Measurements from ENCODE around the gene CHURC1.

CHURC1 gene

GRCh38 chr14:64943556-64943955, 29.3 kb downstream of the CHURC1 start:
- no peak for TF ChIP-seq CTCF (conservative IDR thresholded peaks at IDR 0.05; ENCODE audit: low read depth, low read length)
- H3K4me3 ChIP-seq (ENCODE audit: low read length), result no peak overlapping the region
- DNase-seq (ENCODE audit: low read depth), result no peak

- no peak for DNase-seq (ENCODE audit: low read depth)
- H3K4me3 ChIP-seq (ENCODE audit: low read length), result no peak overlapping the region
Measured at GRCh38 chr14:64944041-64944440, 29.8 kb downstream of the CHURC1 start.

GRCh38 chr14:64944861-64945260, 30.6 kb downstream of the CHURC1 start:
- no peak overlapping the region for H3K4me3 ChIP-seq (ENCODE audit: low read length)
- TF ChIP-seq CTCF (conservative IDR thresholded peaks at IDR 0.05; ENCODE audit: low read depth, low read length), result no peak
- no peak for DNase-seq (ENCODE audit: low read depth)

More at GRCh38 chr14:64944041-64944440, 29.8 kb downstream of the CHURC1 start:
- no peak for TF ChIP-seq CTCF (conservative IDR thresholded peaks at IDR 0.05; ENCODE audit: low read depth, low read length)

GRCh38 chr14:64945431-64946178, 31.4 kb downstream of the CHURC1 start:
- no peak for DNase-seq (ENCODE audit: low read depth)
- no peak overlapping the region for H3K4me3 ChIP-seq (ENCODE audit: low read length)
- no peak for TF ChIP-seq CTCF (conservative IDR thresholded peaks at IDR 0.05; ENCODE audit: low read depth, low read length)

- no peak overlapping the region for H3K4me3 ChIP-seq (ENCODE audit: low read length)
- no peak for DNase-seq (ENCODE audit: low read depth)
- TF ChIP-seq CTCF (conservative IDR thresholded peaks at IDR 0.05; ENCODE audit: low read depth, low read length), result no peak
Measured at GRCh38 chr14:64946310-64947045, 32.2 kb downstream of the CHURC1 start.

- H3K4me3 ChIP-seq (ENCODE audit: low read length), result no peak overlapping the region
- no peak for TF ChIP-seq CTCF (conservative IDR thresholded peaks at IDR 0.05; ENCODE audit: low read depth, low read length)
- DNase-seq (ENCODE audit: low read depth), result no peak
Measured at GRCh38 chr14:64947710-64948611, 33.7 kb downstream of the CHURC1 start.

Measured in retinal pigment epithelial cell (primary cell).